ENCODE measurements around the gene CRYL1. TPM values are rescaled to one million over a fixed set of nuclear protein-coding genes. Genes with fewer than 3 reads are reported as not detected.
"Not testable (repeated sequence)": the region's sequence is repeated elsewhere in the genome, so short reads cannot be mapped to it uniquely, and the experiment has no call there.

Gene CRYL1
- total RNA-seq, 1 experiment from 2014 or later: 34.0 TPM

DNA sequence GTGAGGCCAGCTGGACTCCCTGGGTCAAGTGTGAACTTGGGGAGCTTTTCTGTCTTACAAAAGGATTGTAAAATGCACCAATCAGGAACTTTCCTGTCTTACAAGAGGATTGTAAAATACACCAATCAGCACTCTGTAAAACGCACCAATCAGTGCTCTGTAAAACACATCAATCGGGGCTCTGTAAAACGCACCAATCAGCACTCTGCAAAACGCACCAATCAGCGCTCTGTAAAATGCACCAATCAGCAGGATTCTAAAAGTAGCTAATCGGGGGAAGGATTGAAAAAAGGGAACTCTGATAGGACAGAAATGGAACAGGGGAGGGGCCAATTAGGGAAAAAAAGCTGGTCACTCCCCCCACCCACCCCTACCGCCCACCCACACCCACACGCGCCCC, 91.4 kb downstream of the CRYL1 start:
- in situ Hi-C loops (cut with HindIII; ENCODE audit: low sequenced_read_pairs); DNase-seq (ENCODE audit: low spot score): not testable (repeated sequence)

DNA sequence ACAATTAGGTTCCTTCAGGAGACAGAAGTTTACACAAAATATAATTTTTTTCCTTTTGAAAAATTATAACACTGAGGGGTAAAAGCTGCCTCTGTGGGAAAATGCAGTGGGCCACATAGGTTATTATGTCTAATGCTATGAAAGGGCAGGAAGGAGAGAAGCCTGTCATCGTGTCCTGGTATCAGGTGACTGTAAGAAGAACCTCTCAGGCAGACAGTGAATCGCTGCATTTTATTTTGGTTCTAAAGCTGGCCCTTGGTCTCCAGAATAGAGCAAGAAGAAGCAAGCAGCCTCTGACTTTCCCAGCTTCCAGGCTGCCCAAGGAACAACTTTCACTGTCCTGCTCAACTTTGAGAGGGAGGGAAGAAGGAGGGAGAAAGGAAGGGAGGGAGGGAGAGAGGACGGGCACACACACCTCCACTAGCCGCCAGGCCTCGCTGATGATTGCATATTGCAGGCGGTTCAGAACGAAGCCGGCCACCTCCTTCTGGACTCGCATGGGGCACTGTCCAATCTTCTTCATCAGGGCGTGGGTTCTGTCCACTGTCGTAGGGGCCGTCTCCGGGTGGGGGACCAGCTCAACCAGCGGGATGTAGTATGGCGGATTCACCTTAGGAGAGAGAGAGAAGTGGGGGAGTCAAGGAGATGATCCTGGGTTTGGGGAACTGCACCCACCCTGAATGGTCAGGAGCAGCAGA, 93.8 kb downstream of the CRYL1 start:
- in situ Hi-C loops (cut with HindIII; ENCODE audit: low sequenced_read_pairs): no loop called here
- DNase-seq (ENCODE audit: low spot score): no peak

DNA sequence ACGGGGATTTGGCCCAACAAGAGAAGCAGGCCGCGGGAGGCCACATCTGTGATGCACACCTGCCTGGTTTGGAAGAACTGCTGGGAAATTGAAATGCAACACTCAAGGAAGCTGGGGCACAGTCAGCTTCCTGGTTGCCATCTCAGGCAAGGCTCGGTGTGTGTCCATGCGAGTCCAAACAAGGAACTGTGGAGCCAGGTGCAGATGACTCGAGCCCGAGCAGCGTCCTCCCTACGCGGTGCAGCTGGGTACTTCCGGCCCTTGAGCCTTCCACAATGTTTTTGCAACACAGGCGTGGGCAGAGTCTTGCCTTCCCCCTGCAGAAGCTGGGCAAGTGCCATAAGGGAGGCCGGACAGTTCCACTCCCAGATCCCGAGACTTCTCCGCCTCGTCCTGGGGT, 94.6 kb downstream of the CRYL1 start:
- no peak for DNase-seq (ENCODE audit: low spot score)
- in situ Hi-C loops (cut with HindIII; ENCODE audit: low sequenced_read_pairs): no loop called here

DNA sequence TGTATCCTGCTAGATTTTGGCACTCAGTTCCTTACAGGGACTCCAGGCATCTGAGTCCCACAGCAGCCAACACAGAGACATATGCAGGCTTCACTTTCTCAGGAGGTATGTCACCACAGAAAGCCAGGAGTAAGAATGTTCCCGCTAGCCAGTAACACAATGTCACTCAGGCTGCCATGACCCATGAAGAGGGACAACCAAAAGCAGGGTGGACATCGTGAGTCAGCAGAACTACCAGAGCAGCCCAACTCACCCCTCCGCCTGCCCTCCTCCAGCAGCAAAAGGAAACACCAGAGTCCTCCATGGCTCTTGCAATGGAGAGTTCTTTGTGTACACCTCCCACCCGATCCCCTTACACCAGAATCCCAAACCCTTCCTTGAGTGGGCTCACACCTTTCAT, 95.4 kb downstream of the CRYL1 start:
- in situ Hi-C loops (cut with HindIII; ENCODE audit: low sequenced_read_pairs): no loop called here
- no peak for DNase-seq (ENCODE audit: low spot score)

DNA sequence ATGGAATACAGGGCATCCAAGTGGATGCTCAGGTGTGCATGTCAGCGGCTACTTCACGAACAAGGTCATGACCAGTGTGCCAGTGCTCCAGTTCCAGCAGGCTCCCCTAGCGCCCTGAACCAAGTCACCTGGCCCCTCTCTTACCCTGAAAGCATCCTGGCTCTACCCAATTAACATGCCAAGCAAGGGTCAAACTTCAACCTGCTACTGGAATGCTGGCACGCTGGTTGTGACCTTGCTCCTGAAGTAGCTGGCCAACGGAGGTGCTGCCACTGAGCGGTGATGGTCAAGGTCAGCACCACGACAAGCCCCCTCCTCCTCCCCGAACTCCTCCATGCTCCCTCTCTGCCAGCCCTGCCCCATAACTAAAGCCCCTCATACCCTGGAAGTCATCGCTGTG, 96.0 kb downstream of the CRYL1 start:
- in situ Hi-C loops (cut with HindIII; ENCODE audit: low sequenced_read_pairs): no loop called here
- DNase-seq (ENCODE audit: low spot score): no peak

DNA sequence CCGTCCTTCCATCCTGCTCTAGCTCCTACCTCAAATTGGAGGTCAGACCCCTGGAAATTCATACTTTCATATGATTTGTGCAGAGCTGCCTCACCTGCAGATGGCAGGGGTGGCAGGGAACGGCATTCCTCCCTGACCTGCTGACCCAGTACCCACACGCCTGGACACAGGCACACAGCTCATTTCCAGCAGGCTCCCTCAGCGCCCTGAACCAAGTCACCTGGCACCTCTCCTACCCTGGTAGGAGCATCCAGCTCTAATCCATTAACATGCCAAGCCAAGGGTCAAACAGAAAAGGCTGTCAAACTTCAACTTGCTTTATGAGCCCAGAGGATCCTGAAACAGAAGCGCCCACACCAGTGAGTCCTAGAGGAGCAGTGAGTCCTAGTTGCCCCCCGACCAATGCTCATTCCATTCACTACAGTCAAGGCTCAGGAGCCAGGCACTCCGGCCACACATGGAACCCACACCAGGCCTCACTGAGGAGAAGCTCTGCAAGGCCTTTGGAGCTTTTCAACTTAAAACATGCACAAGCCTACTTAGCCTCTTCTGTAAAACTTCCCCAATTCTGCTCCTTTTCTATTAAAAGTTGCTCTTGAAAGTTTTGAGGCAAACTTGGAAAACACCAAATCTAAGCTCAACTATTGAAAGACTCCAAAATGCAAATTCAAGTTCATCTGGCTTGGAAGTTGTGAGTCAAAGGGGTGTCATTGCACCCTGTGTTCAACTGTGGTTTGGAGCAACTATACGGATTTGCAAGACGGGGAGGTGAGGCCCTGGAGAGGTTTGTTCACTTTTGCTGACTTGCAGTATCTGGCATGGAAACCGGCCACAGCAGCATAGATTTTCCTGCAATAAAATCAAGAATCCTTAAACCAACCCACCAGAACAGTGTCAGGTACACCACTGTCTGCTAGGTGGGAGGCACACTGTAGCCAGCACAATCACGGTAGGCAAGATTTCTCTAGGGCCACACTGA, 96.7 kb downstream of the CRYL1 start:
- DNase-seq (ENCODE audit: low spot score): no peak
- in situ Hi-C loops (cut with HindIII; ENCODE audit: low sequenced_read_pairs): no loop called here

DNA sequence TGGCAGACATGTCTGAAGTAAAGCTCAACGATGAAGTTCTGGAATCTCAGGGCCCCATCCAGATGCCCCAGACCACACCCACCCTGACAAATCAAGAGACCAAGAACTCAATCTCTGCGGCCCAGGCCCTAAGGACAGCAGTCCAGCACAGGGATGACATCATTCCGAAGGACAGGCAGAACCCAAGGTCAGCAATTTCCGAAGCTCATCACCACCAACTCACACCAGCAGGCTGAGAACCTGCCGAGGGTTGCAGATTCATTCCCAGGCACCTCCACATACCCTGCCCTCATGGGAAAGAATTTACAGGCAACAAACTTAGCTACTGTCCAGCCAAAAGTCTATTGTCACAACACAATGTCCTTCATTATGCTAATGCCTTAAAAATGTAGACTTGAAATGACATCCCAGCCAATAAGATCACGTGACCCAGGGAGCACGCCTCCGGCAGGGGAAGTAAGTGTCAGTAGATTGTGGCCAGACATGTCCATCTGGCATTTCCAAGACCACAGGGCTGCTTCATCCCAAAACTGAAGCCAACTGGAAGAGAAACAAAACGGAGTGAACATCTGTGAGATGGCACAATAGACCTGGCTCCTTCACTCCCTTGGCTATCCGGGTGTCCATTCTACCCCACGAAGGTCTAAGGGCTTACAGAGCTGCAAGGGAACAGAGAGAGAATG, 98.8 kb downstream of the CRYL1 start:
- peak; percentile 16 for DNase-seq (ENCODE audit: low spot score)

DNA sequence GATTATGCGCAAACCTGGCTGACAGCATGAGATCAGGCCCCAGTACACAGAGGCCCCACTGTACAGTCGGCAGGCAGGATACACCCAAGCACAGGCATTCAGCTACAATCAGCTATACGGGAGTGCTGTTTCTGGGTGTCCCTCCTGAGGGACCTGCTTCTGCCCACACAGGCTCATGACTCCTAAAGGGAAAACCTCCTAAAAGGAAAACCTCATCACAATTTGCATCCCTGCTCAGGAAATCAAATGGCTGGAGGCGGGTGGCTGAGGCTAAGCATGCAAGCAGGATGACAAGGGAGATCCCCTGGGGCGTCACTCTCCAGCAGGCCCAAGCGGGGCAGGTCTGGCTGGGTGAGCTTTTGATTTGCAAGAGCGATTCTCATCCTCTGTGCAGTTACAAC, 99.8 kb downstream of the CRYL1 start:
- in situ Hi-C loops (cut with HindIII; ENCODE audit: low sequenced_read_pairs): no loop called here
- DNase-seq (ENCODE audit: low spot score): no peak

More for the DNA sequence above, 98.8 kb downstream of the CRYL1 start:
- in situ Hi-C loops (cut with HindIII; ENCODE audit: low sequenced_read_pairs): no loop called here

DNA sequence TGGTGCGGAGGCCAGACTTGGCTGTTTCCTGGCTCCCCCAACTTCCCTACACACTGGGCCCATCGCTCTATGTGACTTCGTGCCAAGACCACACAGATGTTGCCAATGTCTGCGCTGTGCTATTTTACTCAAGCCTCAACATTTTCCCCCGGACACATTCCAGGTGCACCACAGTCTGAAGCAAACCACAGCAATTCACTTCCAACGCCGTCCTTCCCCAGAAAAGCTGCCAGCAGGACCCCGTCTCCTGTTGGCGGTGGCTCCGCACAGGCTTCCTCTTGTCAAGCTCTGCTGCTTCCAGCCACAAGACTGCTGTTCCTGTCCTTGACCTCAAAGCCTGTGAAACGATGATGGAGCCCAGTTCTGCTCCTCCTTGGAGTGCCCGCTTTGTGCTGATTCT, 100.7 kb downstream of the CRYL1 start:
- DNase-seq (ENCODE audit: low spot score): no peak
- in situ Hi-C loops (cut with HindIII; ENCODE audit: low sequenced_read_pairs): no loop called here

DNA sequence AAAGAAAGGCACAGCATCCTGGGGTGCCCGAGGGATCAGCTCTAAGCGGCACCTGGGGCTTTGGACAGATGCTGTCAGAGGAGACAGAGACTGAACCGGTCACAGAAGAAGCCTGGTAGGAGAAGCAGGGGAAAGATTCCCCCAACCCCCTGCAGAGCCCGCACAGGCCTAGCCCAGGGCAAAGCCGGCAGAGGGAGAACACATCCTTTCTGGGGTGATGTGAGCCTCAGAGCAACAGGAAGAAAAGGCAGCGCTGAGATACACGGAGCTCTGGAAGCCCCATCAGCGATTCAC, 101.2 kb downstream of the CRYL1 start:
- no peak for DNase-seq (ENCODE audit: low spot score)
- in situ Hi-C loops (cut with HindIII; ENCODE audit: low sequenced_read_pairs): no loop called here

DNA sequence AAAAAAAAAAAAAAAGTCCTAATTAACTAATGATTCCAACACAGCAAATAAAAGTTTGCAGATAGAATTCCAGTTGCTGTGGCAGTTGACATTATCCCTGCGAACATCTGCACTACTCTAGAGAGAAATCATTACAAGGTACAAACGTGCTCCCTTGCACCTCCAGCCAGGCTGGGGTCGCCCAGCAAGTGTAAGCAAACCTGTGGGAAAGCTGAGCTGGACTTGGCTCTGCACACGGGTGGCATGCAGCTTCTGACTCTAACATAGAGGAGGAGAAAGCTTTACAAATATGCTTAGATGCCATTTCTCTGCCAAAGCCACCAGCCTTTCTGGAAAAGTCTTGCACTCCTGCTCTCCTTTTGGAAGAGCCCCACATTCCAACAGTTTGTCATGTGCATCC, 103.3 kb downstream of the CRYL1 start:
- in situ Hi-C loops (cut with HindIII; ENCODE audit: low sequenced_read_pairs): no loop called here

DNA sequence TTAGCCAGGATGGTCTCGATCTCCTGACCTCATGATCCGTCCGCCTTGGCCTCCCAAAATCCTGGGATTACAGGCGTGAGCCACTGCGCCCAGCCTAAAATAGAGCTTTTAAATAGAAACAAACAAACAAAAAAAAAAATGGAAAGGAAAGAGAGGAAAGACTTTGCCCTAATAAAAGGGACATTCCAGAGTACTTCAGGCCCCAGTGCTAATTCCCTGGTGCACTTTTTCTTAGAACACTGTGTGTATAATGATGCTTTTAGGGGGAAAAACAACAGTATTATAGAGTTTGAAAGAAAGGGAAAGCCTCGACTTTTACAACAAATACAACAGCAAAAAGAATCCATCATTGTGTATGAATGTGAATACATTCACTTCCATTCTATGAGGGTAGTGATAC, 104.7 kb downstream of the CRYL1 start:
- in situ Hi-C loops (cut with HindIII; ENCODE audit: low sequenced_read_pairs): no loop called here
- no peak for DNase-seq (ENCODE audit: low spot score)

More for the DNA sequence above, 103.3 kb downstream of the CRYL1 start:
- DNase-seq (ENCODE audit: low spot score): no peak

DNA sequence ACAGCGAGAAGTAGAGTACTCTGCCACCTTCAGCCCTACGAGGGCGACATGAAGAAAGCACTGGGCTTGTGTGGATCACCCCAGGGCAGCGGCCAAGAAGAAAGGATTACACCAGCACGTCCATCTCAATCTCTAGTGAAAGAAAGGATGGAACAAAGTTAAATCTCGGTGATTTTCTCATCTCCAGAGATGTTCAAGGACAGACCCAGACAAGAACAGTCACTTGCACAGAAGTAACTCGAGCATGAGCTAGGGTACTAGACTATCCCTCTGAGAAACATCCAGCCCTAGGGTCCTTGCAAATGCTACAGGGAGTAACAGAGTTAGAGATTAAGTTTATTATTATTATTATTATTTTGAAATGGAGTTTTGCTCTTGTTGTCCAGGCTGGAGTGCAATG, 106.7 kb downstream of the CRYL1 start:
- in situ Hi-C loops (cut with HindIII; ENCODE audit: low sequenced_read_pairs): no loop called here

DNA sequence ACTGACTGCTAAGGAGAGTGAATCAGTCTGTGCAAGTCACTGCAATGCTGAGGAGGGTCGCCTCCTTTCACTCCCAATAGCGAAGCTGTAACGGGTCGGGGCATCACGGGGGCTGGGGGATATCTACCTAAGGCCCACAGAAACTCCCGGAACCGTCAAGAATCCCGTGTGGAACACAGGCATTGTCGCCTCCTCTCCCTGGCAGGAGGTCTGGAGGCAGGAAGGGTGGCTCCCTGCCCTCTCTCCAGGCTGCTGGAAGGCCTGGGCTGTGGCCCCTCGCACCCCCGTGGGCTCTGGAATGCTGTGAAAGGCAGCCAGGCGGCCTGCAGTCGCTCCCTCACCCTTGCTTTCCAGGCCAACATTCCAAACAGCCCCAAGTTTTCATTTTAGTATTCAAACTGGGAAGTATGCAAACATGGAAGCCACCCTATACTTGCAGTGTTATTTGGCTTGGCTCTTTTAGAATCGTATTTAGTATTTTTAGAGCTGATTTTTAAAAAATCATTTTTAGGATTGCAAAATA, 109.4 kb downstream of the CRYL1 start:
- in situ Hi-C loops (cut with HindIII; ENCODE audit: low sequenced_read_pairs): no loop called here
- DNase-seq (ENCODE audit: low spot score): no peak

More for the DNA sequence above, 106.7 kb downstream of the CRYL1 start:
- no peak for DNase-seq (ENCODE audit: low spot score)

DNA sequence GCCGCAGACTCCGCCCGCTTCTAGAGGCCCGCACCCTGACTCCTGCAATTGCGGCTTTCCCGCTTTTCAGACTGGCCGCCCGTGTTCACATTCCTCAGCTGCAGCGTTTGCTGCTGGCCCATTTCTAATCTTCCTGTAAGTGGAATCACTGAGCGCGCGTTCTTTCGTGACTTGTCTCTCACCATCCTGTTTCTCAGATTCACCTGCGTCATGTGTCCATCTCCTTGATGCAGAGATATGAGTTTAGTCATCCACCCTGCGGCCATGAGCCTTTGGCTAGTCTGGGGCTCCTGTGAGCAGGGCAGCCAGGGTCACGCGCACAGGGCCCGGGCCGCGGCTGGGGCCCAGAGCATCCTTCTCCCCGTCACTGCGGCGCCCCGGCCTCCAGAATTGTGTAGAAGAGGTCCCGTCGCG, 110.0 kb downstream of the CRYL1 start:
- DNase-seq (ENCODE audit: low spot score): no peak
- in situ Hi-C loops (cut with HindIII; ENCODE audit: low sequenced_read_pairs): no loop called here

DNA sequence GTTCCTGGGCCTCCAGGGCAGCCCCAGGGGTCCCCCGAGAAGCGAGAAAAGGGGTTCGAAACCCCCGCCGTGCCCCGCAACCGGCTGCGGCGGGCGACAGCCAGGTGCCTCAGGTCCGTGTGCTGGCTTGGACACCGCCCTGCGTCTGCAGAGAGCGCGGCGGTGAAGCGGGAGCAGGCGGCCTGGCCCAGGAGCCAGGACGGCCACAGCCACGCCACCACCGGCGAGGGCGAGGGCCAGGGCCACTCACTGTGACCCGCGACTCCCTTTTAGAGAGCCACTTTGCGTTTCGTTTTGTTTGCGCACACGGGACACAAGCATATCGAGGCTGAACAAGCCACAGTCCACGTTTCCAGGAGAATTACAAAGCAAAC, 110.4 kb downstream of the CRYL1 start:
- no peak for DNase-seq (ENCODE audit: low spot score)
- in situ Hi-C loops (cut with HindIII; ENCODE audit: low sequenced_read_pairs): no loop called here

DNA sequence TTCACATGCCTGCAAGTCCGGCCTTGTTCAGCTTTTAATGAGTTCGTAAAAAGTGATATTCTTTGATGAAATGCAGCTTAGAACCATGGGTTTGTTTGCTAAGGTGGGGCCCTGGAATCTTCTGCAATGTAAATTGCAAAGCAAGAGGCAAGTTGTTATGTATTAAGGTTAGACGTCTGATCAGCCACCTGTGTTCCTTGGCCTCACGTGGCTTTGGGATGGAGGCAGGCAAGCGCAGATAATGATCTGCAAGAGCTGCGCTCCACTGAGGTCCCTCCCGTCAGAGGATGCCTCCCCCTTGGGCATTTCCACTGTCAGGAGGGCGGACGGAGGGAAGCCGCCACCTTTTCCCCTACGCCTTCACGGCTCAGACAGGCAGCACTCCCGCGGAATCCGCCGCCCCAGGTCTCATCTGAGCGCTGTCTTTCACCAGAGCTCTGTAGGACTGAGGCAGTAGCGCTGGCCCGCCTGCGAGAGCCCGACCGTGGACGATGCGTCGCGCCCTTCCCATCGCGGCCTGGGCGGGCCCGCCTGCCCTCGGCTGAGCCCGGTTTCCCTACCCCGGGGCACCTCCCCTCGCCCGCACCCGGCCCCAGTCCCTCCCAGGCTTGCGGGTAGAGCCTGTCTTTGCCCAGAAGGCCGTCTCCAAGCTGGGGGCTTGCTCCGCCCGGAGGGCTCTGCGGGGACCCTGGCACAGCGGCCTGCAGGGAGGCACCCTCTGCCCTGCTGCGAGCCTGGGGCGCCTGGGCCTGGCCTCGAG, 110.9 kb downstream of the CRYL1 start:
- no peak for DNase-seq (ENCODE audit: low spot score)
- in situ Hi-C loops (cut with HindIII; ENCODE audit: low sequenced_read_pairs): no loop called here

DNA sequence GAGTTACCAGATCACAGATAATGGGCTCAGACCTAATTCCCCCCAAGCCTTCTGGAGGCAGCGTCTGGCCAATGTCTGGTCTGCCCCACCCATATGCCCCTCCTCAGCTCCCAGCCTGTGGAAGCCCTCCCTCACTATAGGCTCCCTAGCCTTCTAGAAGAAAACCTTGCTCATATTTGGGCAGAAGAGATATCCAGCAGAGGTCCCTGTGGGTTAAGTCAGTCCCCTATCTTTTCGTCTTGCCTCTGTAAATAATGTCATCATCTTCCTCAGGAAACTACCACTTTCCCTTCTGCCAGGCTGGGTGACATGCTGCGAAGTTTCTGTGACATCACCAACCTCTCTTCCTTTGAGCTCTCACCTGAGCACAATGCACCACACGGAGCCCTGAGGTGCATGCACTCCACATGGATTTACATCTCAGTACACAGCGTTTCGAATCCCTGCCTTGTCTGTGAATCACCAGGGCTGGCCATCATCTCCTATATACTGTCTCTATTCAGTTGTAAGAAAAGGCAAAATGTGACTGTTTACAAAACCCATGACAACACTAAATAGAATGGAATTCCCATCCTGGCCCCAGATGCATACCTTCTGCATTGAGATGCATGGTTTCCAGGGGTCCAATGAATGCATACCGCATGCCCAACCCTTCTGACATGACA, 112.8 kb downstream of the CRYL1 start:
- no peak for DNase-seq (ENCODE audit: low spot score)
- in situ Hi-C loops (cut with HindIII; ENCODE audit: low sequenced_read_pairs): no loop called here

All from G401 (cell line).